GM12878 (cell line): ENCODE measurements around the gene GPR63. TPM values are rescaled to one million over a fixed set of nuclear protein-coding genes. Genes with fewer than 3 reads are reported as not detected.

Experiments used
- DPF2 ChIP-seq: fragments of 450-650 bp; IDR thresholded peaks from 2 replicates; pipeline ENCODE4 v1.6.1; 2017; ENCODE audit warnings: mild to moderate bottlenecking
- E2F8 ChIP-seq: fragments of 450-650 bp; IDR thresholded peaks from 2 replicates; pipeline ENCODE4 v1.6.1; 2018; ENCODE audit warnings: mild to moderate bottlenecking, low read depth, moderate library complexity; ENCODE audit not compliant: partially characterized antibody
- EP300 ChIP-seq, 2 experiments: fragments of 150-350 bp in 1 of 2; IDR thresholded peaks; 2 replicates each; pipeline ENCODE4 v1.6.1; 2011 to 2012; ENCODE audit warnings: low read depth in 2 of 2, low read length in 2 of 2, borderline replicate concordance in 1 of 2, improper control_type of control experiment in 1 of 2, inconsistent platforms in 1 of 2; ENCODE audit not compliant: control insufficient read depth in 1 of 2
- EZH2 ChIP-seq: IDR thresholded peaks from 2 replicates; pipeline ENCODE4 v1.6.1; 2012; ENCODE audit warnings: low read depth, mild to moderate bottlenecking, control low read depth, inconsistent platforms, low read length, borderline replicate concordance; ENCODE audit not compliant: control insufficient read depth
- FOS ChIP-seq: IDR thresholded peaks from 3 replicates; pipeline ENCODE4 v1.6.1; 2011; ENCODE audit warnings: borderline replicate concordance; ENCODE audit not compliant: insufficient read length; ENCODE audit errors: extremely low read depth
- IRF3 ChIP-seq: fragments of 450-650 bp; IDR thresholded peaks from 2 replicates; pipeline ENCODE4 v1.6.1; 2014; ENCODE audit warnings: mild to moderate bottlenecking
- IRF4 ChIP-seq: IDR thresholded peaks from 2 replicates; pipeline ENCODE4 v1.6.1; 2011; ENCODE audit warnings: low read depth, low read length
- MXI1 ChIP-seq: fragments of 150-350 bp; IDR thresholded peaks from 2 replicates; pipeline ENCODE4 v1.6.1; 2011; ENCODE audit warnings: low read depth, mild to moderate bottlenecking, inconsistent platforms, low read length, improper control_type of control experiment
- NBN ChIP-seq: fragments of 450-650 bp; IDR thresholded peaks from 2 replicates; pipeline ENCODE4 v1.6.1; 2016
- NR2F1 ChIP-seq: fragments of 450-650 bp; conservative IDR thresholded peaks from 2 replicates; pipeline ENCODE4 v1.6.1; 2017; ENCODE audit warnings: mild to moderate bottlenecking
- NRF1 ChIP-seq: conservative IDR thresholded peaks from 2 replicates; pipeline ENCODE4 v1.6.1; 2011; ENCODE audit warnings: mild to moderate bottlenecking, low read depth, low read length, improper control_type of control experiment
- PAX5 ChIP-seq: IDR thresholded peaks from 2 replicates; pipeline ENCODE4 v1.6.1; 2011; ENCODE audit warnings: low read depth, low read length, borderline replicate concordance
- POLR2AphosphoS5 ChIP-seq: IDR thresholded peaks from 2 replicates; pipeline ENCODE4 v1.6.1; 2011; ENCODE audit warnings: mild to moderate bottlenecking, low read length, inconsistent platforms
- RAD21 ChIP-seq: IDR thresholded peaks from 2 replicates; pipeline ENCODE4 v1.6.1; 2011; ENCODE audit warnings: mild to moderate bottlenecking, low read depth, low read length, moderate library complexity; ENCODE audit not compliant: insufficient read depth
- RELA ChIP-seq: fragments of 450-650 bp; IDR thresholded peaks from 2 replicates; pipeline ENCODE4 v1.8.0; 2014; ENCODE audit warnings: borderline replicate concordance; ENCODE audit not compliant: partially characterized antibody
- REST ChIP-seq: IDR thresholded peaks from 2 replicates; pipeline ENCODE4 v1.6.1; 2012; ENCODE audit warnings: mild to moderate bottlenecking, low read depth, low read length
- SKIL ChIP-seq: fragments of 450-650 bp; IDR thresholded peaks from 2 replicates; pipeline ENCODE4 v1.6.1; 2017; ENCODE audit warnings: mild to moderate bottlenecking, low read depth, inconsistent platforms; ENCODE audit not compliant: poor library complexity, severe bottlenecking
- SREBF1 ChIP-seq: IDR thresholded peaks from 2 replicates; pipeline ENCODE4 v1.6.1; 2012; ENCODE audit warnings: mild to moderate bottlenecking, low read length
- STAT3 ChIP-seq: IDR thresholded peaks from 2 replicates; pipeline ENCODE4 v1.6.1; 2011; ENCODE audit warnings: low read depth, low read length, improper control_type of control experiment
- ZNF274 ChIP-seq: IDR thresholded peaks from one replicate; pipeline ENCODE4 v1.8.0; 2011; ENCODE audit not compliant: insufficient read length, insufficient read depth
- ZNF622 ChIP-seq: fragments of 450-650 bp; IDR thresholded peaks from 2 replicates; pipeline ENCODE4 v1.6.1; 2017; ENCODE audit warnings: mild to moderate bottlenecking, inconsistent platforms
- polyA plus RNA-seq, 11 experiments: library from polyadenylated mRNA; depleted of rRNA in 4 of 11; unstranded in 6 of 11; stranded (reverse) in 5 of 11; fragments of >200 nt; fragmentation: Nextera tagmentation in 4 of 11; fragmentation: Illumina TruSeq in 1 of 11; extraction: Ambion mirVana in 4 of 11; extraction: Trizol in 1 of 11; gene quantifications; 1 replicate in 1 of 11; 2 replicates in 10 of 11; pipeline versions ENCODE4 v1.2.1 to v1.2.3, GENCODE V29; 2011 to 2016; ENCODE audit warnings: inconsistent platforms in 2 of 11, missing spikeins in 2 of 11, low read depth in 1 of 11
- total RNA-seq, 4 experiments: library from RNA; depleted of rRNA in 3 of 4; stranded (reverse); fragments of >200 nt in 3 of 4; fragmentation: Illumina TruSeq in 1 of 4; extraction: Trizol in 1 of 4; gene quantifications; 2 replicates each; pipeline versions ENCODE4 v1.2.1 to v1.2.3, GENCODE V29; 2013 to 2021

The GPR63 gene
- total and polyA plus RNA-seq, 10 of the 15 experiments (the other 5 are each of a cell fraction or from before 2014, with no cell fraction given): 1.6 to 6.6 (median 3.5) TPM

GRCh38 chr6:96795481-96795880, 41.8 kb downstream of the GPR63 start (continued):
- TF ChIP-seq IRF3 (no peak), E2F8 (no peak), POLR2AphosphoS5 (0 out of 2 replicates have a peak, but pooled peaks have one; percentile 40), EZH2 (no peak), REST (no peak), NR2F1 (no peak), IRF4 (peak; percentile 72; the same call in 1 of the 2 replicates), DPF2 (peak; percentile 53; the same call in 1 of the 2 replicates), PAX5 (no peak), SKIL (no peak), NBN (no peak), RAD21 (no peak), FOS (no peak), RELA (no peak), EP300 (IDR thresholded peaks at IDR 0.05; ENCODE audit: borderline replicate concordance in 1 of 2, control insufficient read depth in 1 of 2, low read depth in 2 of 2, low read length in 2 of 2) (peak in 1 of 2 experiments; percentile 72; a peak in 2 of 4 replicates), STAT3 (no peak), ZNF622 (no peak), MXI1 (no peak), NRF1 (no peak), ZNF274 (no peak), SREBF1 (no peak)
